ENCODE results near the gene DDAH2. TPM values are rescaled to one million over a fixed set of nuclear protein-coding genes. Genes with fewer than 3 reads are reported as not detected.

Gene DDAH2
- total and polyA plus RNA-seq, 7 donors: 86.7 to 340 (median 137) TPM

GRCh38 chr6:31708224-31708623 is 20.9 kb downstream of the DDAH2 start:
- H3K4me1 ChIP-seq: peaks cover 0 to 7% (median 2%) of the 10 kb centered on the region in 4 donors
- WGBS, 2 donors: 95 to 96% methylated on average over 3 of the region's 3 CpGs
- H3K36me3 ChIP-seq: no peaks in the 10 kb centered on the region
- intact Hi-C loops (cut with DNase I): loop anchor here (5.0 to 10.0 kb wide), 2 partner anchors 84 to 163 kb away; partner anchors contain the start of genes ATP6V1G2, DDX39B and NFKBIL1
- TF ChIP-seq POLR2AphosphoS5 (IDR thresholded peaks at IDR 0.05) (no peak), EP300 (IDR thresholded peaks at IDR 0.05) (no peak), POLR2A (IDR thresholded peaks at IDR 0.05) (no peak)
- TF ChIP-seq, protein P1, sequence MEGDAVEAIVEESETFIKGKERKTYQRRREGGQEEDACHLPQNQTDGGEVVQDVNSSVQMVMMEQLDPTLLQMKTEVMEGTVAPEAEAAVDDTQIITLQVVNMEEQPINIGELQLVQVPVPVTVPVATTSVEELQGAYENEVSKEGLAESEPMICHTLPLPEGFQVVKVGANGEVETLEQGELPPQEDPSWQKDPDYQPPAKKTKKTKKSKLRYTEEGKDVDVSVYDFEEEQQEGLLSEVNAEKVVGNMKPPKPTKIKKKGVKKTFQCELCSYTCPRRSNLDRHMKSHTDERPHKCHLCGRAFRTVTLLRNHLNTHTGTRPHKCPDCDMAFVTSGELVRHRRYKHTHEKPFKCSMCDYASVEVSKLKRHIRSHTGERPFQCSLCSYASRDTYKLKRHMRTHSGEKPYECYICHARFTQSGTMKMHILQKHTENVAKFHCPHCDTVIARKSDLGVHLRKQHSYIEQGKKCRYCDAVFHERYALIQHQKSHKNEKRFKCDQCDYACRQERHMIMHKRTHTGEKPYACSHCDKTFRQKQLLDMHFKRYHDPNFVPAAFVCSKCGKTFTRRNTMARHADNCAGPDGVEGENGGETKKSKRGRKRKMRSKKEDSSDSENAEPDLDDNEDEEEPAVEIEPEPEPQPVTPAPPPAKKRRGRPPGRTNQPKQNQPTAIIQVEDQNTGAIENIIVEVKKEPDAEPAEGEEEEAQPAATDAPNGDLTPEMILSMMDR (IDR thresholded peaks at IDR 0.05): no peak
- no peaks in the 10 kb centered on the region for H3K27me3 ChIP-seq
- no peaks in the 10 kb centered on the region for H3K9me3 ChIP-seq
- no peak overlapping the region for H3K27ac ChIP-seq
- no peak for DNase-seq
- H3K4me3 ChIP-seq: no peak overlapping the region

DNA sequence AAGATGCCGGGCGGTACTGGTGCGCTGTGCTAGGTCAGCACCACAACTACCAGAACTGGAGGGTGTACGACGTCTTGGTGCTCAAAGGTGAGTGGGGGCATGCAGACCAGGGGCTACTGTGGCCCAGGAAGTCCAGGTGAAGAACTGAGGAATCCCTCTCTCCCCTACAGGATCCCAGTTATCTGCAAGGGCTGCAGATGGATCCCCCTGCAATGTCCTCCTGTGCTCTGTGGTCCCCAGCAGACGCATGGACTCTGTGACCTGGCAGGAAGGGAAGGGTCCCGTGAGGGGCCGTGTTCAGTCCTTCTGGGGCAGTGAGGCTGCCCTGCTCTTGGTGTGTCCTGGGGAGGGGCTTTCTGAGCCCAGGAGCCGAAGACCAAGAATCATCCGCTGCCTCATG is 21.4 kb downstream of the DDAH2 start:
- 93 to 94% methylated on average over 10 of the region's 10 CpGs for WGBS, 2 donors
- no peak for DNase-seq
- intact Hi-C loops (cut with DNase I): loop anchor here (5.0 to 10.0 kb wide), 2 partner anchors 85 to 163 kb away; partner anchors contain the start of genes ATP6V1G2, DDX39B and NFKBIL1

GRCh38 chr6:31706599-31706998 is 22.5 kb downstream of the DDAH2 start, which contains the start of gene LY6G6F:
TSS of gene LY6G6F (plus strand) at chr6:31706866. CDS start at chr6:31706907, 41 bp downstream.
- H3K36me3 ChIP-seq: no peaks in the 10 kb centered on the region
- peaks cover 0 to 17% (median 9%) of the 10 kb centered on the region in 4 donors for H3K4me1 ChIP-seq
- H3K4me3 ChIP-seq: no peak within 1 kb of the TSS
- H3K27ac ChIP-seq: no peak within 1 kb of the TSS
- TF ChIP-seq EP300 (IDR thresholded peaks at IDR 0.05) (no peak), POLR2A (IDR thresholded peaks at IDR 0.05) (no peak)
- TF ChIP-seq, protein P1 (IDR thresholded peaks at IDR 0.05): no peak
- no peaks in the 10 kb centered on the region for H3K27me3 ChIP-seq
- intact Hi-C loops (cut with DNase I): loop anchor here (5.0 to 10.0 kb wide), 2 partner anchors 86 to 162 kb away; partner anchors contain the start of genes ATP6V1G2, DDX39B and NFKBIL1
- H3K9me3 ChIP-seq: no peaks in the 10 kb centered on the region
- 77 to 88% methylated on average over 3 of the region's 3 CpGs for WGBS, 2 donors
- DNase-seq: no peak

More for the DNA sequence above, 21.4 kb downstream of the DDAH2 start:
- Histone ChIP-seq H3K9me3 (no peaks in the 10 kb centered on the region), H3K27me3 (no peaks in the 10 kb centered on the region), H3K4me3 (no peak overlapping the region), H3K4me1 (peaks cover 0 to 7% (median 2%) of the 10 kb centered on the region in 4 donors), H3K27ac (no peak overlapping the region), H3K36me3 (no peaks in the 10 kb centered on the region)
- TF ChIP-seq POLR2A (IDR thresholded peaks at IDR 0.05) (no peak), POLR2AphosphoS5 (IDR thresholded peaks at IDR 0.05) (no peak), EP300 (IDR thresholded peaks at IDR 0.05) (no peak)
- TF ChIP-seq, protein P1 (IDR thresholded peaks at IDR 0.05): no peak

- no peak overlapping the region for H3K27ac ChIP-seq
- TF ChIP-seq POLR2AphosphoS5 (IDR thresholded peaks at IDR 0.05) (no peak), EP300 (IDR thresholded peaks at IDR 0.05) (no peak), POLR2A (IDR thresholded peaks at IDR 0.05) (no peak)
- TF ChIP-seq, protein P1 (IDR thresholded peaks at IDR 0.05): no peak
- no peaks in the 10 kb centered on the region for H3K27me3 ChIP-seq
- H3K4me1 ChIP-seq: peaks cover 0 to 24% (median 15%) of the 10 kb centered on the region in 4 donors
- intact Hi-C loops (cut with DNase I): loop anchor here (5.0 to 10.0 kb wide), 2 partner anchors 86 to 161 kb away; partner anchors contain the start of genes ATP6V1G2, DDX39B and NFKBIL1
- 93% methylated on average over 6 of the region's 6 CpGs for WGBS, 2 donors
- DNase-seq: no peak
- peaks cover 0 to under 1% (median 0%) of the 10 kb centered on the region in 4 donors for H3K36me3 ChIP-seq
- H3K9me3 ChIP-seq: no peaks in the 10 kb centered on the region
- no peak overlapping the region for H3K4me3 ChIP-seq
Observed at GRCh38 chr6:31705931-31706330, 23.2 kb downstream of the DDAH2 start.

All from sigmoid colon (tissue), 7 donors.